ENCODE measurements around the gene ZNF316.

Gene ZNF316

DNA sequence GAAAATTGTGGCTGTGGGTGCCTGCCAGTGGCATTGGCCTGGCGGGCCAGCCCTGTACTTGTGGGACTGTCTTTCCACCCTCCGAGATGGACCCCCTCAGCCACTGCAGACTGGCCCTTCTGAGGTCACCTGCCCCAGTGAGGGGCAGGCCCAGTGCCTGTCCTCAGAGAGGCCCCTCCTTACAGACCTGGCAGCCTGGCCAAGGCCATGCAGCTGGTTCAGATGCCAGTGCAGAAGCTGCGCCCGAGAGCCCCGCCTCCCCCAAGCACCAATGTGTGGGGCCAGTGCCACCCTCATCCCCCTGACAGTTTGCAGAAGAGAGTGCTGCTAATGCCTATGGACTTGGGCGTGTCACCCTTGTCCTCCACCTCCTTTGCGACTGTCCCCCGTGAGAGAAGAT is 10.0 kb downstream of the ZNF316 start:
- Mint-ChIP-seq H3K4me3 (no peak overlapping the region), H3K4me1 (peaks cover 14% of the 10 kb centered on the region), H3K27me3 (ENCODE audit: low read depth, poor library complexity) (no peaks in the 10 kb centered on the region), H3K9me3 (peaks cover 21% of the 10 kb centered on the region), H3K36me3 (ENCODE audit: low read depth) (peaks cover 48% of the 10 kb centered on the region), H3K27ac (no peak overlapping the region)
- TF ChIP-seq, protein P1, sequence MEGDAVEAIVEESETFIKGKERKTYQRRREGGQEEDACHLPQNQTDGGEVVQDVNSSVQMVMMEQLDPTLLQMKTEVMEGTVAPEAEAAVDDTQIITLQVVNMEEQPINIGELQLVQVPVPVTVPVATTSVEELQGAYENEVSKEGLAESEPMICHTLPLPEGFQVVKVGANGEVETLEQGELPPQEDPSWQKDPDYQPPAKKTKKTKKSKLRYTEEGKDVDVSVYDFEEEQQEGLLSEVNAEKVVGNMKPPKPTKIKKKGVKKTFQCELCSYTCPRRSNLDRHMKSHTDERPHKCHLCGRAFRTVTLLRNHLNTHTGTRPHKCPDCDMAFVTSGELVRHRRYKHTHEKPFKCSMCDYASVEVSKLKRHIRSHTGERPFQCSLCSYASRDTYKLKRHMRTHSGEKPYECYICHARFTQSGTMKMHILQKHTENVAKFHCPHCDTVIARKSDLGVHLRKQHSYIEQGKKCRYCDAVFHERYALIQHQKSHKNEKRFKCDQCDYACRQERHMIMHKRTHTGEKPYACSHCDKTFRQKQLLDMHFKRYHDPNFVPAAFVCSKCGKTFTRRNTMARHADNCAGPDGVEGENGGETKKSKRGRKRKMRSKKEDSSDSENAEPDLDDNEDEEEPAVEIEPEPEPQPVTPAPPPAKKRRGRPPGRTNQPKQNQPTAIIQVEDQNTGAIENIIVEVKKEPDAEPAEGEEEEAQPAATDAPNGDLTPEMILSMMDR (IDR thresholded peaks at IDR 0.05) = no peak
- DNase-seq = no peak

DNA sequence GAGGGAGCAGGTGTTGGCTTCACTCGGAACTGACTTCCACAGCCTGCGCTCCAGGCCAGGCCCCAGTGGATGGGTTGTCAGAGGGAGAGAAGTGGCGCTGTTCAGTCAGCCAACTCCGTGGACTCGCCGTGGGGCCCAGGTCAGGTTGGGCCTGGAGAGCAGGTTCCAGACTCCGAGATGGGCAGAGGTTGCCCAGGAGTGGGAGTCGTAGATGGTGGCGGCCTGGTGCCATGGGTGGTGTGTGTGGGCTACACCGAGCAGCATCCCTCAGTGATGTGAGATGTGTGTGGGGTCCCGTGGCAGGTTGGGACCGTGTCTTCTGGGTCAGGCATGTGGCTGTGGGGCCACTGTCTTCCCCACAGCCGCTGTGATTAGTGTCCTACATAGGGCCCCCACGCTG is 10.4 kb downstream of the ZNF316 start:
- no peaks in the 10 kb centered on the region for H3K27me3 Mint-ChIP-seq (ENCODE audit: low read depth, poor library complexity)
- peaks cover 14% of the 10 kb centered on the region for H3K4me1 Mint-ChIP-seq
- TF ChIP-seq, protein P1 (IDR thresholded peaks at IDR 0.05) = no peak
- peaks cover 50% of the 10 kb centered on the region for H3K36me3 Mint-ChIP-seq (ENCODE audit: low read depth)
- H3K27ac Mint-ChIP-seq = no peak overlapping the region
- H3K4me3 Mint-ChIP-seq = no peak overlapping the region
- no peak for DNase-seq
- H3K9me3 Mint-ChIP-seq = peaks cover 24% of the 10 kb centered on the region

DNA sequence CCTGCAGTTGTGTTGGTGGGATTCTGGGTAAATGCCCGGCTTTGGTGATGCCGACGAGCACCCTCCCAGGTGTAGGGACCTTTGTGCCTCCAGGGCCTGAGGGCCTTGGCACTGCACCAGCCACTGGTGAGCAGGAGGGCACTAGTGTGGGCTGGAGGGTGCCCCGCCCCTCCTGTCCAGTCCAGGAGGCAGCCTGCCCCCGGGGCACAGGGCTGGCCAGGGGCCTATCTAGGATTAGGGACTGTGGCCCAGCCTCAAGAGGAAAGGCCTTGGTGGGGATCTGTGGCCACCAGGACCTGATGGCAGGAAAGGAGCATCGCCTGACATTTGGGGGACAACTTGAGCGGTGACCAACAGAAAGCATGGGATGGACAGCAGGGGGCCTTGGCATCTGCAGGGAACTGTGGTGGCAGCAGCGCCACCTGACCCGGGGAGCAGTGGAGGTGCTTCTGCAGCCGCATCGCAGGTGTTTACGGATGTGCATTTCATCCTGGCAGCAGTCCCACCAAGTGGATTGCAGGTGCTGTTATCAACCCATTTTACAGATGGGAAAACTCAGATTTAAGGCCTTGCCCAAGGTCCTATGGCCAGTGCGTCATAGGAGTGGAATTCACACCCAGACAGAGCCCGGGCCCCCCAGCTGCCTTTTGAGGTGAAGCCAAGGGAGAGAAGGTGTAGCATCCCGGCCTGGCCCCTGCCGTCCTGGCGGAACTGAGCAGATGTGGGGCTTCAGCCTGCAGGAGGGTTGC is 11.1 kb downstream of the ZNF316 start:
- no peak overlapping the region for H3K4me3 Mint-ChIP-seq
- TF ChIP-seq, protein P1 (IDR thresholded peaks at IDR 0.05) = no peak
- H3K9me3 Mint-ChIP-seq = peaks cover 24% of the 10 kb centered on the region
- H3K36me3 Mint-ChIP-seq (ENCODE audit: low read depth) = peaks cover 50% of the 10 kb centered on the region
- no peaks in the 10 kb centered on the region for H3K27me3 Mint-ChIP-seq (ENCODE audit: low read depth, poor library complexity)
- H3K27ac Mint-ChIP-seq = no peak overlapping the region
- DNase-seq = no peak
- H3K4me1 Mint-ChIP-seq = peaks cover 14% of the 10 kb centered on the region

DNA sequence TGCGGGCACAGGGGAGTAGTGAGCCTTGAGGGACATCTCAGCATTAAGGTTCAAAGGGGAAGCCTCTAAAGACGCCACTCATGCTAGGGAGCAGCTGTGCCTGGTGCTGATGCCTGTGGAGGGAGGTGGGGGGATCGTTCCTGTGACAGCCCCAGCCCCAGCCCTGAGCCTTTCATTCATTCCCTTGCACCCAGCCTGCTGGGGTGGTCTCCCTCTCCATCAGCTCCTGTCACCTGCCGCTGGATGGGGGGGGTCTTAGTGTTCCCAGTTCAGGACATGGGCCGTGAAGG is 11.6 kb downstream of the ZNF316 start:
- no peak for DNase-seq
- H3K36me3 Mint-ChIP-seq (ENCODE audit: low read depth) = peaks cover 46% of the 10 kb centered on the region
- no peaks in the 10 kb centered on the region for H3K27me3 Mint-ChIP-seq (ENCODE audit: low read depth, poor library complexity)
- peaks cover 24% of the 10 kb centered on the region for H3K9me3 Mint-ChIP-seq
- TF ChIP-seq, protein P1 (IDR thresholded peaks at IDR 0.05) = no peak
- H3K4me3 Mint-ChIP-seq = no peak overlapping the region
- peaks cover 14% of the 10 kb centered on the region for H3K4me1 Mint-ChIP-seq
- H3K27ac Mint-ChIP-seq = no peak overlapping the region

DNA sequence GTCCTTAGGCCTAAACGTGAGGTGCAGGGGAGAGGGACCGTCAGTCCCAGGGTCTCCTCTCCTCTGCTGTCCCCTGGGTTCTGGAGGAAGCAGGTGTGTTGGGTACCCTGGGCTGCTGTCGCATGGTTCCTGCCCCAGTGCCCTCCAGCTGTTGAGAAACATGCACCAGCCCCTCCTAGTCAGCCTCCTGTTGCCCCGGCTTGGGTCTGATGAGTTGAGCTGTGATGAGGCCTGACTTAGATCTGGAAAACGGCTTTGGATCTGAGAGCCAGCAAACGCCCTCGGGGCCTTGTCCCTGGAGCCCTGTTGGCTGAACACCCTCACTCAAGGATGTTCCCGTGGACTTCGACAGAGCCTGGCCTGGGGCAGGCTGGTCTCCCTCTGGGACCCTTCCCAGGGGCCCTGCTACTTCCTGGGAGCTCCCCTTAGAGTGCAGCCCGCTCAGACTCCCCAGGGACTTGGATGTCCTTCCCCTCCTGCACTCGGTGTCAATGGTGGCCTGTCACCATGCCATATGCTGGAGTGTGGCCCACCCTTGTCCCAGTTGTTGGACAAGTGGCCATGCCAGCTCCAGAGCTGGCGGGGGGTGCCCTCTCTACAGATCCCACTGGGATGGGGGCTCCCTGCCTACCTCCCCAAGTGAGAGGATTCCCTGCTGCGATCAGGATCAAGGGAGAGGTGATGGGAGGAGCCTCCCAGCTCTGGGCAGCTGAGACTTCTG is 12.3 kb downstream of the ZNF316 start:
- Mint-ChIP-seq H3K27me3 (ENCODE audit: low read depth, poor library complexity) (no peaks in the 10 kb centered on the region), H3K9me3 (peaks cover 24% of the 10 kb centered on the region), H3K4me1 (peaks cover 14% of the 10 kb centered on the region), H3K27ac (no peak overlapping the region), H3K36me3 (ENCODE audit: low read depth) (peaks cover 41% of the 10 kb centered on the region), H3K4me3 (no peak overlapping the region)
- TF ChIP-seq, protein P1 (IDR thresholded peaks at IDR 0.05) = no peak
- no peak for DNase-seq

DNA sequence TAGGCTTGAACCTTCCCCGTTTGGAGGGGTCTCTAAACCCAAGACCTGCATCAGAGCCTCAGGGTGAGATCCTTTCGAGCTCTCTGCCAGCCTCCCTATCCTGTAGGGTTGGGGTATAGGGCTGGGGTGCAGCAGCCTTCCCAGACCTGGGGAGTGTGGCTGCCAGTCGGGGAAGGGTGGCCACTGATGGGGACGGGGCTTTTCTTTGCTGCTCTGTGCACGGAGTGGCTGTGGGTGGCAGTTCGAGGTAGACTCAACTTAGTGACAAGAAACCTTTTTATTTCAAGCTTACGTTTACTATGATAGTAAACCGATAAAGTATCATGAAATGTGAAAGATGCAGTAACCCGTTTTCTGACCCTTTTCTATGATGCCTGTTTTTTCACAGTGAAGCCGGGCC is 13.0 kb downstream of the ZNF316 start:
- Mint-ChIP-seq H3K4me3 (no peak overlapping the region), H3K4me1 (peaks cover 14% of the 10 kb centered on the region), H3K27ac (no peak overlapping the region), H3K27me3 (ENCODE audit: low read depth, poor library complexity) (no peaks in the 10 kb centered on the region), H3K36me3 (ENCODE audit: low read depth) (peaks cover 39% of the 10 kb centered on the region), H3K9me3 (peaks cover 28% of the 10 kb centered on the region)
- DNase-seq = no peak
- TF ChIP-seq, protein P1 (IDR thresholded peaks at IDR 0.05) = no peak

All from nephron progenitor cell (in vitro differentiated cells).